HG03135 (cell line): ENCODE results near the gene ZBTB7C.

Experiments
- ATAC-seq: cut with Tn5 transposase; IDR thresholded peaks from one replicate; pipeline ENCODE4 v1.9.1; 2021; ENCODE audit warnings: mild to moderate bottlenecking, moderate library complexity; ENCODE audit not compliant: unreplicated experiment

ZBTB7C gene

GRCh38 chr18:48131042-48131441, 278.1 kb downstream of the ZBTB7C start:
- no peak for ATAC-seq

GRCh38 chr18:48129621-48130082, 279.5 kb downstream of the ZBTB7C start:
- ATAC-seq: no peak

GRCh38 chr18:48127606-48128005, 281.6 kb downstream of the ZBTB7C start:
- no peak for ATAC-seq

GRCh38 chr18:48126240-48126639, 282.9 kb downstream of the ZBTB7C start:
- ATAC-seq: no peak

- no peak for ATAC-seq
These were observed 283.5 kb downstream of the ZBTB7C start for GRCh38 chr18:48125724-48126123.

- no peak for ATAC-seq
These were observed 284.1 kb downstream of the ZBTB7C start for GRCh38 chr18:48124857-48125626.

GRCh38 chr18:48123941-48124340, 285.2 kb downstream of the ZBTB7C start:
- ATAC-seq: no peak

- ATAC-seq: no peak
These were observed 285.9 kb downstream of the ZBTB7C start for GRCh38 chr18:48123324-48123723.

- no peak for ATAC-seq
These were observed 286.4 kb downstream of the ZBTB7C start for GRCh38 chr18:48122816-48123215.

- ATAC-seq: no peak
These were observed 286.8 kb downstream of the ZBTB7C start for GRCh38 chr18:48122376-48122775.

- no peak for ATAC-seq
These were observed 287.4 kb downstream of the ZBTB7C start for GRCh38 chr18:48121752-48122151.

- no peak for ATAC-seq
These were observed 290.0 kb downstream of the ZBTB7C start for GRCh38 chr18:48119204-48119603.

- no peak for ATAC-seq
These were observed 292.1 kb downstream of the ZBTB7C start for GRCh38 chr18:48116873-48117630.

GRCh38 chr18:48116017-48116416, 293.2 kb downstream of the ZBTB7C start:
- no peak for ATAC-seq

GRCh38 chr18:48113691-48114090, 295.5 kb downstream of the ZBTB7C start:
- no peak for ATAC-seq

- no peak for ATAC-seq
These were observed 297.6 kb downstream of the ZBTB7C start for GRCh38 chr18:48111587-48111986.

- no peak for ATAC-seq
These were observed 298.4 kb downstream of the ZBTB7C start for GRCh38 chr18:48110797-48111196.

GRCh38 chr18:48109961-48110493, 299.2 kb downstream of the ZBTB7C start:
- ATAC-seq: no peak

- no peak for ATAC-seq
These were observed 301.0 kb downstream of the ZBTB7C start for GRCh38 chr18:48108136-48108535.

GRCh38 chr18:48106976-48107781, 302.0 kb downstream of the ZBTB7C start:
- no peak for ATAC-seq

- no peak for ATAC-seq
These were observed 302.7 kb downstream of the ZBTB7C start for GRCh38 chr18:48106498-48106897.
